BJ (cell line): ENCODE results near the gene FOXJ3. TPM values are rescaled to one million over a fixed set of nuclear protein-coding genes. Genes with fewer than 3 reads are reported as not detected.
A peak's percentile ranks its signal among the peaks of the same experiment; 100 is the strongest.

Experiments
- CTCF ChIA-PET: fragments of 350-600 bp; formaldehyde crosslinking; extraction: SDS; loops from one replicate; lab custom pipeline; 2021; ENCODE audit warnings: antibody characterized with exemption, inconsistent platforms; lab: Yijun Ruan, JAX
- POLR2A ChIA-PET: fragments of 300-600 bp; sonication (Branson Sonifier 250); formaldehyde crosslinking; extraction: SDS; loops from one replicate; lab custom pipeline; 2021; ENCODE audit warnings: antibody characterized with exemption; lab: Charles Lee
- DNase-seq: peaks from one replicate; pipeline ENCODE4 v3.0.0-alpha.2; 2011; ENCODE audit warnings: low read depth
- H3K27me3 ChIP-seq: 2 replicates; pipeline ENCODE4 v1.6.0; 2011; ENCODE audit warnings: low read length; ENCODE audit not compliant: control insufficient read depth, insufficient read depth
- H3K36me3 ChIP-seq: 2 replicates; pipeline ENCODE4 v1.5.1; 2011; ENCODE audit warnings: low read length; ENCODE audit not compliant: control insufficient read depth, insufficient read depth
- H3K4me3 ChIP-seq: 2 replicates; pipeline ENCODE4 v1.5.1; 2011; ENCODE audit warnings: low read depth, mild to moderate bottlenecking, control low read depth, low read length
- CTCF ChIP-seq: IDR thresholded peaks from 2 replicates; pipeline ENCODE4 v1.5.1; 2011; ENCODE audit warnings: low read depth, mild to moderate bottlenecking, control low read depth, inconsistent platforms, low read length, moderate library complexity; ENCODE audit not compliant: insufficient read depth
- polyA plus RNA-seq: library from polyadenylated mRNA; depleted of rRNA; stranded (reverse); fragments of >200 nt; gene quantifications from 2 replicates; pipeline ENCODE4 v1.2.3, GENCODE V29; 2011

The FOXJ3 gene
- polyA plus RNA-seq, 1 experiment, result 22.9 TPM

GRCh38 chr1:42173155-42173933, 161.7 kb downstream of the FOXJ3 start:
- CTCF ChIA-PET, result interaction anchor here (0.6 to 4.2 kb wide), 60 partner anchors 8 to 658 kb away, joined by 3 to 46 read pairs (median 4); partner anchors contain the start of genes C1orf50, CCDC30, FOXJ3 and GUCA2A
- peak; percentile 97 for TF ChIP-seq CTCF
- POLR2A ChIA-PET, result no interaction called here
- no peak overlapping the region for H3K4me3 ChIP-seq
- DNase-seq, result no peak
- H3K36me3 ChIP-seq, result no peaks in the 10 kb centered on the region
- H3K27me3 ChIP-seq, result no peaks in the 10 kb centered on the region

GRCh38 chr1:42172381-42173133, 162.5 kb downstream of the FOXJ3 start:
- Histone ChIP-seq H3K27me3 (no peaks in the 10 kb centered on the region), H3K36me3 (no peaks in the 10 kb centered on the region), H3K4me3 (no peak overlapping the region)
- DNase-seq, result no peak
- ChIA-PET POLR2A (no interaction called here), CTCF (interaction anchor here (0.8 to 4.2 kb wide), 34 partner anchors 9 to 599 kb away, joined by 3 to 46 read pairs (median 5); partner anchors contain the start of genes C1orf50, CCDC30, FOXJ3 and GUCA2A)
- no peak for TF ChIP-seq CTCF

- TF ChIP-seq CTCF, result no peak
- Histone ChIP-seq H3K4me3 (no peak overlapping the region), H3K36me3 (no peaks in the 10 kb centered on the region), H3K27me3 (no peaks in the 10 kb centered on the region)
- no peak for DNase-seq
- ChIA-PET CTCF (interaction anchor here (1.2 to 4.2 kb wide), 9 partner anchors 9 to 401 kb away, joined by 3 to 46 read pairs (median 10); no protein-coding TSS in a partner anchor), POLR2A (no interaction called here)
These were observed 163.3 kb downstream of the FOXJ3 start for GRCh38 chr1:42171679-42172266.

- CTCF ChIA-PET, result interaction anchor here (1.1 to 4.2 kb wide), 6 partner anchors 8 to 24 kb away, joined by 3 to 46 read pairs (median 5); no protein-coding TSS in a partner anchor
- no peak for DNase-seq
- Histone ChIP-seq H3K27me3 (no peaks in the 10 kb centered on the region), H3K36me3 (no peaks in the 10 kb centered on the region), H3K4me3 (no peak overlapping the region)
- TF ChIP-seq CTCF, result no peak
- POLR2A ChIA-PET, result no interaction called here
These were observed 164.0 kb downstream of the FOXJ3 start for GRCh38 chr1:42170779-42171621.
